Left ventricle myocardium inferior (tissue), 1 donor: ENCODE data around the gene MAGEE1. TPM values are rescaled to one million over a fixed set of nuclear protein-coding genes. Genes with fewer than 3 reads are reported as not detected.
A peak's percentile ranks its signal among the peaks of the same experiment; 100 is the strongest.

Experiments
- DNase-seq: peaks from one replicate; pipeline ENCODE4 v3.0.0-alpha.2; 2020
- H3K27ac ChIP-seq: fragments of 200-600 bp; replicated peaks from 2 replicates; pipeline ENCODE4 v1.8.0; 2021
- H3K27me3 ChIP-seq: fragments of 200-600 bp; 2 replicates; pipeline ENCODE4 v1.8.0; 2021; ENCODE audit warnings: low read depth
- H3K36me3 ChIP-seq: fragments of 200-600 bp; 2 replicates; pipeline ENCODE4 v1.8.0; 2021
- H3K4me1 ChIP-seq: fragments of 200-600 bp; 2 replicates; pipeline ENCODE4 v1.8.0; 2021
- H3K4me3 ChIP-seq: fragments of 200-600 bp; 2 replicates; pipeline ENCODE4 v1.8.0; 2021; ENCODE audit warnings: mild to moderate bottlenecking, moderate library complexity
- H3K9me3 ChIP-seq: fragments of 200-600 bp; replicated peaks from 2 replicates; pipeline ENCODE4 v1.8.0; 2021
- CTCF ChIP-seq: fragments of 200-600 bp; IDR thresholded peaks from 2 replicates; pipeline ENCODE4 v1.8.0; 2021; ENCODE audit warnings: antibody characterized with exemption, mild to moderate bottlenecking, borderline replicate concordance
- intact Hi-C: fragments of 100-400 bp; cut with micrococcal nuclease; formaldehyde crosslinking; loops from one replicate; pipeline ENCODE4 v1.11.0; 2022
- total RNA-seq: library from RNA; stranded (reverse); fragmentation: NEBNext Ultra II Directional; extraction: Animal tissue kit (Norgen Biotek cat#: 25700); gene quantifications from one replicate; pipeline ENCODE4 v1.2.1, GENCODE V29; 2021
- donor health status: DM: no; HTN: yes; CAD: no; lungs with severe emphysema.

MAGEE1 gene
- total RNA-seq, 1 donor from 2014 or later = 3.3 TPM

- Histone ChIP-seq H3K4me3 (peak overlapping the region; percentile 75), H3K27me3 (no peaks in the 10 kb centered on the region), H3K9me3 (no peaks in the 10 kb centered on the region), H3K27ac (no peak overlapping the region), H3K4me1 (peaks cover 10% of the 10 kb centered on the region), H3K36me3 (no peaks in the 10 kb centered on the region)
- intact Hi-C loops = no loop called here
- no peak for TF ChIP-seq CTCF
- DNase-seq = no peak
Observed at GRCh38 chrX:76428243-76429130, 977 bp downstream of the MAGEE1 start.

- H3K36me3 ChIP-seq = no peaks in the 10 kb centered on the region
- no peak for DNase-seq
- H3K27me3 ChIP-seq = no peaks in the 10 kb centered on the region
- peaks cover 1% of the 10 kb centered on the region for H3K4me1 ChIP-seq
- intact Hi-C loops = no loop called here
- no peak overlapping the region for H3K4me3 ChIP-seq
- no peak overlapping the region for H3K27ac ChIP-seq
- no peaks in the 10 kb centered on the region for H3K9me3 ChIP-seq
- no peak for TF ChIP-seq CTCF
Observed at GRCh38 chrX:76433219-76433618, 5.7 kb downstream of the MAGEE1 start.

- TF ChIP-seq CTCF = no peak
- intact Hi-C loops = no loop called here
Observed at GRCh38 chrX:76434103-76434741, 6.7 kb downstream of the MAGEE1 start.

GRCh38 chrX:76439188-76439587 lies 11.7 kb downstream of the MAGEE1 start:
- no peak overlapping the region for H3K4me3 ChIP-seq
- DNase-seq = no peak
- H3K9me3 ChIP-seq = peaks cover 20% of the 10 kb centered on the region
- H3K27me3 ChIP-seq = no peaks in the 10 kb centered on the region
- no peaks in the 10 kb centered on the region for H3K4me1 ChIP-seq
- H3K36me3 ChIP-seq = no peaks in the 10 kb centered on the region
- intact Hi-C loops = no loop called here
- TF ChIP-seq CTCF = no peak
- no peak overlapping the region for H3K27ac ChIP-seq

More at GRCh38 chrX:76434103-76434741, 6.7 kb downstream of the MAGEE1 start:
- Histone ChIP-seq H3K27ac (no peak overlapping the region), H3K27me3 (no peaks in the 10 kb centered on the region), H3K4me1 (no peaks in the 10 kb centered on the region), H3K36me3 (no peaks in the 10 kb centered on the region), H3K9me3 (no peaks in the 10 kb centered on the region), H3K4me3 (no peak overlapping the region)
- no peak for DNase-seq

- no peak for TF ChIP-seq CTCF
- H3K27me3 ChIP-seq = no peaks in the 10 kb centered on the region
- no peaks in the 10 kb centered on the region for H3K36me3 ChIP-seq
- intact Hi-C loops = no loop called here
- DNase-seq = no peak
- H3K4me1 ChIP-seq = no peaks in the 10 kb centered on the region
- H3K27ac ChIP-seq = no peak overlapping the region
- no peak overlapping the region for H3K4me3 ChIP-seq
- H3K9me3 ChIP-seq = no peaks in the 10 kb centered on the region
Observed at GRCh38 chrX:76453737-76454406, 26.4 kb downstream of the MAGEE1 start.
